ENCODE results near the gene ATP13A4.

DNA sequence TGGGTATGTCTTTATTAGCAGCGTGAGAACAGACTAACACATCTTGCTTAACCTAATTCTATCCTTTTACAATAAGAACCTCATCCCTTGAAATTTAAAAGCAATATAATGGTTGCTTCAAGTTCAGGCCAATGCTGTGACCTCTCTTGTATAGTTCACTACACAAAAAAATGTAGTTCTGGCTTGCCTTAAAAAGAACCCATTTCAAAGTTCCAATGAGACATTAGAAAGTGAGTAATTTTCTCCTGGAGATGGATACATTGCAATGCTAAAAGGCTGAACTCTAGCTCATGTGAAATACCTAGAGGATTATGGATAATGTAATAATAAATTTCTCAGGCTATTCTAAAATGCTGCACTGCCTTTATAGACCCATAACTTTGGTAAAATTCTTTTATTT, 47.8 kb downstream of the ATP13A4 start:
- TF ChIP-seq POLR2A (IDR thresholded peaks at IDR 0.05; ENCODE audit: low read depth, low read length) (no peak), POLR2AphosphoS5 (IDR thresholded peaks at IDR 0.05; ENCODE audit: low read depth, low read length) (no peak)
